Lower lobe of right lung (tissue), 2 donors: ENCODE data around the gene DYNLT1. TPM values are rescaled to one million over a fixed set of nuclear protein-coding genes. Genes with fewer than 3 reads are reported as not detected.

Source experiments
- ATAC-seq, 2 donors: fragments of 200-7000 bp; cut with Tn5 transposase; one replicate each; pipeline ENCODE4 v1.9.1; 2020 to 2022; ENCODE audit warnings: mild to moderate bottlenecking in 2 of 2, moderate library complexity in 2 of 2
- DNase-seq: peaks from one replicate; pipeline ENCODE4 v3.0.0-alpha.2; 2020
- H3K27ac ChIP-seq: fragments of 200-600 bp; one replicate; pipeline ENCODE4 v1.8.0; 2022
- H3K27me3 ChIP-seq: fragments of 200-600 bp; one replicate; pipeline ENCODE4 v1.8.0; 2022; ENCODE audit warnings: low read depth
- H3K36me3 ChIP-seq: fragments of 200-600 bp; one replicate; pipeline ENCODE4 v1.8.0; 2022; ENCODE audit warnings: mild to moderate bottlenecking
- H3K4me1 ChIP-seq: fragments of 200-600 bp; one replicate; pipeline ENCODE4 v1.8.0; 2022
- H3K4me3 ChIP-seq: fragments of 200-600 bp; one replicate; pipeline ENCODE4 v1.8.0; 2022; ENCODE audit warnings: mild to moderate bottlenecking
- H3K9me3 ChIP-seq: fragments of 200-600 bp; one replicate; pipeline ENCODE4 v1.8.0; 2022
- intact Hi-C: fragments of 100-400 bp; cut with DNase I; formaldehyde crosslinking; loops from one replicate; pipeline ENCODE4 v1.11.0; 2022
- total RNA-seq: library from RNA; stranded (reverse); fragmentation: NEBNext Ultra II Directional; extraction: Animal tissue kit (Norgen Biotek cat#: 25700); gene quantifications from one replicate; pipeline ENCODE4 v1.2.1, GENCODE V29; 2021
- TF ChIP-seq, protein P1 (sequence below): fragments of 200-600 bp; IDR thresholded peaks from one replicate; pipeline ENCODE4 v1.8.0; 2022; ENCODE audit warnings: antibody characterized with exemption, mild to moderate bottlenecking
- donor health status: DM: no; HTN: yes; CAD: no; lungs with severe emphysema.

Gene DYNLT1
- total RNA-seq, 1 donor from 2014 or later, result 101 TPM

DNA sequence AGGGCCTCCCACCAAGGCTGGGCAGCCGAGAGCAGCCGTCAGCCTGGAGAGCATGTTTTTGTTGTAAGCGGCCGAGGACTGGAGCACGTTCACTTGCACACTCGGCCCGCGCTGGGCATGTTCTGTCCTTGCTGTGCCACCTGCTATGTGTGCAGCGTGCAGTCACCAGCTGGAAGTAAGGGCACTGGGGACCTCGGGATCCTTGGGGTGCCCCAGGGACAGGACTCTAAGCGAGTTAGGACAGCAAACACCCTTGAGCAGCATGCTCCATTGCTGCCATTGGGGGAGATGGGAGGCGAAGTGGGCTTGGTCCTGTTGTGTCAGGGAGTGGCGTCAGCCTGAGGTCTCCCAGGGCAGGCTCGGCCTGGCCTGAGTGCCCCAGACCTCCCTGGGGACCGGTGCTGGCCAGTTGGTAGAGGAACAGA lies 18.6 kb downstream of the DYNLT1 start:
- H3K36me3 ChIP-seq, result peaks cover 86% of the 10 kb centered on the region
- ATAC-seq (no peak), DNase-seq (no peak)
- no peak overlapping the region for H3K4me3 ChIP-seq
- H3K4me1 ChIP-seq, result peaks cover 5% of the 10 kb centered on the region
- H3K9me3 ChIP-seq, result no peaks in the 10 kb centered on the region
- no peaks in the 10 kb centered on the region for H3K27me3 ChIP-seq
- TF ChIP-seq, protein P1, sequence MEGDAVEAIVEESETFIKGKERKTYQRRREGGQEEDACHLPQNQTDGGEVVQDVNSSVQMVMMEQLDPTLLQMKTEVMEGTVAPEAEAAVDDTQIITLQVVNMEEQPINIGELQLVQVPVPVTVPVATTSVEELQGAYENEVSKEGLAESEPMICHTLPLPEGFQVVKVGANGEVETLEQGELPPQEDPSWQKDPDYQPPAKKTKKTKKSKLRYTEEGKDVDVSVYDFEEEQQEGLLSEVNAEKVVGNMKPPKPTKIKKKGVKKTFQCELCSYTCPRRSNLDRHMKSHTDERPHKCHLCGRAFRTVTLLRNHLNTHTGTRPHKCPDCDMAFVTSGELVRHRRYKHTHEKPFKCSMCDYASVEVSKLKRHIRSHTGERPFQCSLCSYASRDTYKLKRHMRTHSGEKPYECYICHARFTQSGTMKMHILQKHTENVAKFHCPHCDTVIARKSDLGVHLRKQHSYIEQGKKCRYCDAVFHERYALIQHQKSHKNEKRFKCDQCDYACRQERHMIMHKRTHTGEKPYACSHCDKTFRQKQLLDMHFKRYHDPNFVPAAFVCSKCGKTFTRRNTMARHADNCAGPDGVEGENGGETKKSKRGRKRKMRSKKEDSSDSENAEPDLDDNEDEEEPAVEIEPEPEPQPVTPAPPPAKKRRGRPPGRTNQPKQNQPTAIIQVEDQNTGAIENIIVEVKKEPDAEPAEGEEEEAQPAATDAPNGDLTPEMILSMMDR, result no peak
- no peak overlapping the region for H3K27ac ChIP-seq
- intact Hi-C loops, result no loop called here

DNA sequence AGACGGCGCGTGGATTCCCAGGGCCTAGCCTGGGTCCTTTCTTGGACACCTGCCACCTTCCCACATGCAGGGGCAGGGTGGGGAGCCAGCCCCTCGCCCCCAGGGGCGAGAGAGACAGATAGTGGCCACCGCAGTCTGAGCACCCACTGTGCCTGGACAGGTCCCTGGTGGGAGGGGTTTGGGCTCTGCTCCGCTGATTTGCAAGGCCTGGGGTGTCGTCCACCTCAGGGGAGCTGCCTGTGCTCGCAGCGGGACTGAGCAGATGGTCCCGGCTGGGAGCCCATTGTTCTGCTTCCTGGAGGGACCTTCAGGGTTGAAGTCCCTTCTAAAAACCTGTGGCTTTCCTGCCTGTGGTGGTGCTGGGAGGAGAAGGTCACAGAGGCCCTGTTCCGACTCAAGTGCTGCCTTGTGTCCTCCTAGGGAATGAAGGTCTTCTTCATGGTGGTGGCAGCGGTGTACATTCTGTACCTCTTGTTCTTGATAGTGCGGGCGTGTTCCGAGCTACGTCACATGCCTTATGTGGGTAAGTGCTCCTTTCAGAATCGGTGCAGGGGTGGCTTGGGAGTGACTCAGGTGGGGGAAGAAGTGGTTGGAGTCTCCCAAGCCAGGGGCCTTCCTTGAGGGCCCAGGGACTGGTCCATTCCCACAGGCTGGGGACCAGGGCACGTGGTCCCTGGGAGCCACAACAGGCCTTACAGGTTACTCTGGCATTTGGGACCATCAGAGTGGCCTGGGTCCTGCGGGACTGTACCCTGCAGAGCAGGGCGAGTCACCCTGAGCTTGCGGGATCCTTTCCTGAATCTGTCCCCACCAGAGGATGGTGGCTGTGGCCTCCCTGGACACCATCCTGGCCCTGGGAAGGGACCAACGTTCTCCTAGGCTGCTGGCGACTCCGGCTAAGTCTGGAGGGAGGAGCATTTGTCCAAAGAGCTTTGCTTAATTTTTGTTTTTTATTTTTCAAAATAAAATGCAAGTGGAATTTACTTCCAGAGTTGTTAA lies 19.6 kb downstream of the DYNLT1 start:
- no peaks in the 10 kb centered on the region for H3K27me3 ChIP-seq
- intact Hi-C loops, result no loop called here
- no peak overlapping the region for H3K27ac ChIP-seq
- ATAC-seq, result peak; percentile 4 to 30
- H3K4me3 ChIP-seq, result no peak overlapping the region
- DNase-seq, result peak; percentile 42
- H3K4me1 ChIP-seq, result no peaks in the 10 kb centered on the region
- no peaks in the 10 kb centered on the region for H3K9me3 ChIP-seq
- H3K36me3 ChIP-seq, result peaks cover 85% of the 10 kb centered on the region
- TF ChIP-seq, protein P1, result no peak

DNA sequence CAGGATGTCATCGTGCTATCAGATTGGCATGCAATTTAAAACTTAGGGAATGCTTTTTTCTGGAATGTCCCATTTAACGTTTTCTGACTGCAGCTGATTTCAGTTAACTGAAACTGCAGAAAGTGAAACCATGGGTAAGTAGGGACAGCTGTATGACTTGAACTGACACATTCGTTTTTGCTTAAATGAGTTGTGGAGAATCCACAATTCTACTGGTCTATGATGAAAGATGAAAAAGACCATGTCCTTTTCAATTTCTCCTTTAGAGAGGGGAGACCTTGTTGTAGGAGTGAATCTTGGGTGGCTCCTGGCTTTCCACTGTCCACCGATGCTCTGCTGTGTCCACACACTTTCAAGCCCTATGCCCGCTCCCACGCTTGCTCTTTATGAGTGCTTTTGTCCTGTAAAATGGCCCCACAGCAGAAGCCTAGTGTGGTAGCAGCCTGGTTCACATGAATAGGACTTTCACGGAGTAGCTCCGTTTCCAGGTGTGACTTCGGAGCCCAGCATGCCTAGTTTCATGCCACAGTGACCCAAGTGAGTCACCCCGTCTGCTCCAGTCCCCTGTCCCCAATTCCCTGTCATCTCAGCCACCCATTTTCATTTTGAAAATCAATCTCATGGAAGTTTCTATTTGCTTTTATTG lies 21.9 kb downstream of the DYNLT1 start:
- Histone ChIP-seq H3K27ac (no peak overlapping the region), H3K4me3 (no peak overlapping the region)
- no peak for ATAC-seq

DNA sequence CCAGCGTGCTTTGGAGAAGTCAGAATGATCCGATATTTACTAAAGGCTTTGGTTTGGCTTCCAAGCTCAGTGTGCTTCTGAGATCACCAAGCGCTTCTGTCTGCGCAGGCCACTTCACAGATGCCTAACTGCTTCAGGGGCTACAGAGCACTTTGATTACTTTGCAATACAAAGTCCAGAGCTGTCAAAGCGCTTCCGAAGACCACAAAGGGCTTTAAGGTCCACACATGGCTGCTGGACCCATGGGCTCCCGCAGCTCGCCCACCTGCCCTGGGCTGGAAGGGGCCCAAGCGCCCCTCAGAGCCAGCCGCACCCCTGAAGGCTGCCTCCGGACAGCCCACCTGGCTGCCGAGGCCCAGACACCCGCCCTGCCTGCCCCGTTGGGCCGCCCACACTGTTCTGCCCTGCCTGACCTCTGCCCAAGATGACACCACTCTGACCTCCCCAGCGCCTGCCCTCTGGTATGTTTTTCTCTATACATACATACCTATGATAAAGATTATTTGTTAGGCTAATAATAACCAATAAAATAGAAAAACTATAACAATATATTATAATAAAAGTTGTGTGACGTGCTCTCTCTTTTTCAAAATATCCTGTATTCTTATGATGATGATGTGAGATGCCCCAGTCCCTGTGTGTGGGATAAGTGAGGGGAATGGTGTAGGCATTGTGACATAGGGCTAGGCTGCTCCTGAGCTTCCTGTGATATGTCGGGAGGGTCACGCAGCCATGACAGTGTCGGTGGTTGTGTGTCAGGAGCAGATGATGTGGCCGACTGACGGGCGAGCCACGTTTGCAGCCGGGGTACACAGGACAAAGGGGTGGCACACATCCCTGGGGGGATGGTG lies 22.6 kb downstream of the DYNLT1 start:
- no peak overlapping the region for H3K27ac ChIP-seq
- peaks cover 66% of the 10 kb centered on the region for H3K36me3 ChIP-seq
- TF ChIP-seq, protein P1, result no peak
- ATAC-seq, result no peak
- no peaks in the 10 kb centered on the region for H3K9me3 ChIP-seq
- intact Hi-C loops, result no loop called here
- no peaks in the 10 kb centered on the region for H3K4me1 ChIP-seq
- H3K27me3 ChIP-seq, result no peaks in the 10 kb centered on the region
- no peak for DNase-seq
- H3K4me3 ChIP-seq, result no peak overlapping the region

More for the DNA sequence above, 21.9 kb downstream of the DYNLT1 start:
- TF ChIP-seq, protein P1, result no peak
- H3K4me1 ChIP-seq, result no peaks in the 10 kb centered on the region
- H3K9me3 ChIP-seq, result no peaks in the 10 kb centered on the region
- DNase-seq, result no peak
- H3K27me3 ChIP-seq, result no peaks in the 10 kb centered on the region
- peaks cover 74% of the 10 kb centered on the region for H3K36me3 ChIP-seq
- intact Hi-C loops, result no loop called here
